ENCODE measurements around the gene THAP4.

The THAP4 gene

GRCh38 chr2:241648453-241648852 is 11.5 kb upstream of the THAP4 start:
- DNase-seq (ENCODE audit: extremely low read depth, low read depth): no peak
- TF ChIP-seq, protein P1, sequence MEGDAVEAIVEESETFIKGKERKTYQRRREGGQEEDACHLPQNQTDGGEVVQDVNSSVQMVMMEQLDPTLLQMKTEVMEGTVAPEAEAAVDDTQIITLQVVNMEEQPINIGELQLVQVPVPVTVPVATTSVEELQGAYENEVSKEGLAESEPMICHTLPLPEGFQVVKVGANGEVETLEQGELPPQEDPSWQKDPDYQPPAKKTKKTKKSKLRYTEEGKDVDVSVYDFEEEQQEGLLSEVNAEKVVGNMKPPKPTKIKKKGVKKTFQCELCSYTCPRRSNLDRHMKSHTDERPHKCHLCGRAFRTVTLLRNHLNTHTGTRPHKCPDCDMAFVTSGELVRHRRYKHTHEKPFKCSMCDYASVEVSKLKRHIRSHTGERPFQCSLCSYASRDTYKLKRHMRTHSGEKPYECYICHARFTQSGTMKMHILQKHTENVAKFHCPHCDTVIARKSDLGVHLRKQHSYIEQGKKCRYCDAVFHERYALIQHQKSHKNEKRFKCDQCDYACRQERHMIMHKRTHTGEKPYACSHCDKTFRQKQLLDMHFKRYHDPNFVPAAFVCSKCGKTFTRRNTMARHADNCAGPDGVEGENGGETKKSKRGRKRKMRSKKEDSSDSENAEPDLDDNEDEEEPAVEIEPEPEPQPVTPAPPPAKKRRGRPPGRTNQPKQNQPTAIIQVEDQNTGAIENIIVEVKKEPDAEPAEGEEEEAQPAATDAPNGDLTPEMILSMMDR (IDR thresholded peaks at IDR 0.05; ENCODE audit: low read depth, low read length, missing control alignments): no peak
- no peak overlapping the region for H3K4me3 ChIP-seq (replicated peaks; ENCODE audit: low read depth, low read length)

GRCh38 chr2:241645915-241646645 is 9.1 kb upstream of the THAP4 start:
- TF ChIP-seq, protein P1 (IDR thresholded peaks at IDR 0.05; ENCODE audit: low read depth, low read length, missing control alignments): no peak
- H3K4me3 ChIP-seq (replicated peaks; ENCODE audit: low read depth, low read length): no peak overlapping the region
- no peak for DNase-seq (ENCODE audit: extremely low read depth, low read depth)

DNA sequence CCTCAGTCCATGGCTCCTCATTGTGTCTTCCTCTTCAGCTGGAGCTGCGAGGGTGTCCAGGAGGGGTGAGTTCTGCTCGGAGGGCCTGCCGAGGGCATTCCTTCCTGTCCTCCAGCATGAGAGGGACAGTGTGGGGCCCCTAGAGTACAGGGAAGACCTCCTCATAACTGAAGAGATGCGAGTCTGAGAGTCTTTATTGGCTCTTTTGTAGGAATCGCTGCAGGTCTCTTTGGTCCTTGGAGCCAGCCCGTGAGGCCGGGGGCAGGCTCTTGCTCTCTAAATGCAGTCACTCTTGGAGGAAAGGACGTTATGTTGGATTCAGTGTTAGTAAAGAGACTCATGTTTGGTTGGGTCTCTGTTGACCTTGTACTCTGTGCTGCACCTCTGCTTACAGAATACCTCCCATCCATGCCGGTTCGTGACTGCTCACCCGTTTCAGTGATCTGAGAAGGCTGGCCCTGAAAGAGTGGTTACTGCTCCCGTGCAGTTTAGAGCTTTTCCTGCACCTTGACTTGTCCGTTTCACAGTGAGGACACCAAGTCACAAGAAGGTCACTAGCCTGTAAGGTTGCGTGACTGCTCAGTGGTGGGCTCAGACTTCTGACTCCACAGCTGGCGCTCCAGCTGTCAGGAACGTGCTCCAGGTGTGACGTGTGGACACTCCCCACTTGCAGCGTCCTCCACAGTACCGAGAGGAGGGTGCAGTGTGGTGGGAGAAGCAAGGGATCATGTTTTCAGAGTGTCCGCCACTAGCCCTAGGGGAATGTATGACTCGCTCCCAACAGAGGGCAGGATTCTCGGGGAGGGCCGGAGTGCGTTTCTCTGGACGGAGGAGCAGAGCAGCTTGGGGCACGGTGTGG is 8.3 kb upstream of the THAP4 start:
- TF ChIP-seq, protein P1 (IDR thresholded peaks at IDR 0.05; ENCODE audit: low read depth, low read length, missing control alignments): no peak
- no peak for DNase-seq (ENCODE audit: extremely low read depth, low read depth)

GRCh38 chr2:241641631-241642030 is 4.7 kb upstream of the THAP4 start:
- DNase-seq (ENCODE audit: extremely low read depth, low read depth): no peak
- TF ChIP-seq, protein P1 (IDR thresholded peaks at IDR 0.05; ENCODE audit: low read depth, low read length, missing control alignments): no peak

More for the DNA sequence above, 8.3 kb upstream of the THAP4 start:
- H3K4me3 ChIP-seq (replicated peaks; ENCODE audit: low read depth, low read length): no peak overlapping the region

DNA sequence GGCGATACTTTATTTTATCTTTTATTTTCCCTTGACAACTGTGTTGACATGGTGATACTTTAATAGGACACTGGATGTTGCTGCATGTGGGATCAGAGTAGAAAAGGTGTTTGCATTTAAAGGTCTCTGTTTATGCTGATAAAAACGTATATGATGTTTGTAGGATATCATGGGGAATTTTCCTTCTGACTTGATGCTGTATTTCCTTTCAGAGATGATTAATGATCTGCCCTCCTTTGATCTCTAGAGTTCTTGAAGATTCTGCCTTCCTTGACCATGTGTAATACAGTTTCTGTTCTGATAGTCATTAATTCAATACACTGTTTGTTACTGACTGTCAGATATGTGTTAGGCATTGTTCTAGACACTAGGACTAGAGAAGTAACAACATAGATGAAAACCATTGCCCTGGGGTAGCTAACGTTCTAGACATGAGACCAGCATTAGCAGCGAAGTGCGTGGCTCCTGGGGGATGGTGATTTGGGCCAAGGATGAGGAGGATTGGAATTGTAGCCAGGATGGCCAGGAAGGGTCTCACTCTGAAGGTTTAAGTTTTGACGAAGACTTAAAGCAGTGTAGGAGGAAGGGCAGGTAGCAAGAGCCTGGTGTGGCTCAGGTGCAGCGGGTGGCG is 3.3 kb upstream of the THAP4 start:
- no peak for DNase-seq (ENCODE audit: extremely low read depth, low read depth)
- no peak overlapping the region for H3K4me3 ChIP-seq (replicated peaks; ENCODE audit: low read depth, low read length)
- TF ChIP-seq, protein P1 (IDR thresholded peaks at IDR 0.05; ENCODE audit: low read depth, low read length, missing control alignments): no peak

More at GRCh38 chr2:241641631-241642030, 4.7 kb upstream of the THAP4 start:
- no peak overlapping the region for H3K4me3 ChIP-seq (replicated peaks; ENCODE audit: low read depth, low read length)

DNA sequence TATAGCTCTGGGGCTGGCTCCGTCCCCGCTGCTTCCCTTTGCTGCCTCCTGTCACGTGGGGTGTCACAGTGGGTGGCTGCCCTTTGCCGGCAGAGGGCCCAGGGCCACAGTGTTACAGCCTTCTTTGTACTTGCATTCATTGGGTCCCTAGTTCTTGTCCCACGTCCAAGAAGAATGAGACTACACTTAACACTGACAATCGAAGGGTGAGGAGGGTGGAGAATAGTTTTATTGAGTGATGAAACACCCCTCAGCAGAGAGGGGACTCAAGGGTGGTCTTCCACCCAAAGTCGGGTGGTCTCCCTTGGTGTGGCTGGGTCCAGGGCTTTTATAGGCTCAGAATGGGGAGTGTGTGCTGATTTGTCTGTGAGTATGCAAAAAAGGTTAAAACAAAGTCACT is 2.4 kb upstream of the THAP4 start:
- TF ChIP-seq, protein P1 (IDR thresholded peaks at IDR 0.05; ENCODE audit: low read depth, low read length, missing control alignments): no peak
- H3K4me3 ChIP-seq (replicated peaks; ENCODE audit: low read depth, low read length): no peak overlapping the region; the same call in 1 of the 2 replicates
- no peak for DNase-seq (ENCODE audit: extremely low read depth, low read depth)

Measured in HFF-Myc (cell line).